Mesothelial cell of epicardium (in vitro differentiated cells): Measurements from ENCODE around the gene AJM1. TPM values are rescaled to one million over a fixed set of nuclear protein-coding genes. Genes with fewer than 3 reads are reported as not detected.
A peak's percentile ranks its signal among the peaks of the same experiment; 100 is the strongest.

Experiments
- DNase-seq, 2 experiments: peaks; one replicate each; pipeline ENCODE4 v3.0.0; 2021; ENCODE audit warnings: low spot score in 2 of 2; ENCODE audit not compliant: unreplicated experiment in 2 of 2
- H3K27ac Mint-ChIP-seq: 2 replicates; pipeline ENCODE4 v1.8.0; 2021; ENCODE audit warnings: mixed read lengths
- H3K27me3 Mint-ChIP-seq: 2 replicates; pipeline ENCODE4 v1.8.0; 2021; ENCODE audit warnings: low read depth, mixed read lengths
- H3K36me3 Mint-ChIP-seq: 2 replicates; pipeline ENCODE4 v1.8.0; 2021; ENCODE audit warnings: mixed read lengths
- H3K4me1 Mint-ChIP-seq: 2 replicates; pipeline ENCODE4 v1.8.0; 2021; ENCODE audit warnings: mixed read lengths
- H3K4me3 Mint-ChIP-seq: 2 replicates; pipeline ENCODE4 v1.8.0; 2021; ENCODE audit warnings: mild to moderate bottlenecking, moderate library complexity, mixed read lengths
- H3K9me3 Mint-ChIP-seq: 2 replicates; pipeline ENCODE4 v1.8.0; 2021; ENCODE audit warnings: mixed read lengths
- total RNA-seq: library from RNA; stranded (reverse); gene quantifications from 3 replicates; pipeline ENCODE4 v1.2.1, GENCODE V29; 2021
- TF ChIP-seq, protein P1 (sequence below): fragments of 200-600 bp; sonication (generic); IDR thresholded peaks from one replicate; pipeline ENCODE4 v1.5.0; 2021; ENCODE audit warnings: antibody characterized with exemption; ENCODE audit not compliant: unreplicated experiment

Gene AJM1
- total RNA-seq, 1 donor from 2014 or later = 3.6 TPM

GRCh38 chr9:136847088-136847825, 5.0 kb downstream of the AJM1 start:
- peaks cover 16% of the 10 kb centered on the region for H3K27me3 Mint-ChIP-seq
- no peaks in the 10 kb centered on the region for H3K9me3 Mint-ChIP-seq
- H3K4me3 Mint-ChIP-seq = peak overlapping the region; percentile 94
- TF ChIP-seq, protein P1, sequence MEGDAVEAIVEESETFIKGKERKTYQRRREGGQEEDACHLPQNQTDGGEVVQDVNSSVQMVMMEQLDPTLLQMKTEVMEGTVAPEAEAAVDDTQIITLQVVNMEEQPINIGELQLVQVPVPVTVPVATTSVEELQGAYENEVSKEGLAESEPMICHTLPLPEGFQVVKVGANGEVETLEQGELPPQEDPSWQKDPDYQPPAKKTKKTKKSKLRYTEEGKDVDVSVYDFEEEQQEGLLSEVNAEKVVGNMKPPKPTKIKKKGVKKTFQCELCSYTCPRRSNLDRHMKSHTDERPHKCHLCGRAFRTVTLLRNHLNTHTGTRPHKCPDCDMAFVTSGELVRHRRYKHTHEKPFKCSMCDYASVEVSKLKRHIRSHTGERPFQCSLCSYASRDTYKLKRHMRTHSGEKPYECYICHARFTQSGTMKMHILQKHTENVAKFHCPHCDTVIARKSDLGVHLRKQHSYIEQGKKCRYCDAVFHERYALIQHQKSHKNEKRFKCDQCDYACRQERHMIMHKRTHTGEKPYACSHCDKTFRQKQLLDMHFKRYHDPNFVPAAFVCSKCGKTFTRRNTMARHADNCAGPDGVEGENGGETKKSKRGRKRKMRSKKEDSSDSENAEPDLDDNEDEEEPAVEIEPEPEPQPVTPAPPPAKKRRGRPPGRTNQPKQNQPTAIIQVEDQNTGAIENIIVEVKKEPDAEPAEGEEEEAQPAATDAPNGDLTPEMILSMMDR = no peak
- H3K36me3 Mint-ChIP-seq = peaks cover 2% of the 10 kb centered on the region
- peak in 1 of 2 experiments; percentile 66 for DNase-seq
- peaks cover 9% of the 10 kb centered on the region for H3K4me1 Mint-ChIP-seq
- peak overlapping the region; percentile 91 for H3K27ac Mint-ChIP-seq

GRCh38 chr9:136847826-136848392, 5.6 kb downstream of the AJM1 start:
- peaks cover 7% of the 10 kb centered on the region for H3K4me1 Mint-ChIP-seq
- peak overlapping the region; percentile 91 for H3K27ac Mint-ChIP-seq
- no peaks in the 10 kb centered on the region for H3K9me3 Mint-ChIP-seq
- TF ChIP-seq, protein P1 = no peak
- H3K27me3 Mint-ChIP-seq = peaks cover 16% of the 10 kb centered on the region
- DNase-seq = peak in 1 of 2 experiments; percentile 81
- peak overlapping the region; percentile 94 for H3K4me3 Mint-ChIP-seq
- H3K36me3 Mint-ChIP-seq = peaks cover 2% of the 10 kb centered on the region

DNA sequence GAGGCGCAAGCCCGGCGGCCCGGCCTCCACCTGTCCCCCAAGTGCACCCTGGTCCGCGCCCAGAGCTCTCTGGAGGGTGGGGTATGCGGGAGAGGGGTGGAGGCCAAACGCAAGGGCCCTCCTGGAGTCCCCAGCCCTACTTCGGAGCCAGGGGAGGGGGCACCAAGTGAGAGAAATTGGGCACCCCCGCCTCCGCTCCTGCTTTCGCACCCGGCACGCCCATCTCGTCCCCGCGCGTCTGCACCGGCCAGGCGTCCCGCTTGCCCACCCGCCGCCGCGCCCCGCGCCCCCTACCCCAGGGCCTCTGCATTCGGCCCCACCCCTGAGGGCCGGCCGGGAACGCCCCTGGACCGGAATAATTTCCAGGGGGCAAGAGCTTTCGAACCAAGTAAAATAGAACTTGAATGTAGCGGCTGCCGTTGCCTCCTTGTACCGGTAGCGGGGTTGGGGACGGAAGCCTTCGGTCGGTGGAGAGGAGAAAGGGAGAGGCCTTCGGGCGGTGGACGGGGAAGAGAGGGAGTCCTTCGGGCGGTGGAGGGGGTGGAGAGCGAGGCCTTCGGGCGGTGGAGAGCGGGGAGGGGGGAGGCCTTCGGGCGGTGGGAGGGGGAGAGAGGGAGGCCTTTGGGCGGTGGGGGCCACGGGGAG, 6.2 kb downstream of the AJM1 start:
- DNase-seq = peak in 1 of 2 experiments; percentile 64
- TF ChIP-seq, protein P1 = no peak
- Mint-ChIP-seq H3K27ac (peak overlapping the region; percentile 94), H3K27me3 (peaks cover 16% of the 10 kb centered on the region), H3K36me3 (peaks cover 2% of the 10 kb centered on the region), H3K4me1 (peaks cover 7% of the 10 kb centered on the region), H3K9me3 (no peaks in the 10 kb centered on the region), H3K4me3 (peak overlapping the region; percentile 94)

GRCh38 chr9:136849038-136849959, 7.0 kb downstream of the AJM1 start, which contains the start of gene PHPT1:
TSS of gene PHPT1 (plus strand) at chr9:136849409. CDS start at chr9:136849431, 22 bp downstream.
- peaks cover 16% of the 10 kb centered on the region for H3K27me3 Mint-ChIP-seq
- no peaks in the 10 kb centered on the region for H3K9me3 Mint-ChIP-seq
- H3K36me3 Mint-ChIP-seq = peaks cover 2% of the 10 kb centered on the region
- TF ChIP-seq, protein P1 = no peak
- H3K27ac Mint-ChIP-seq = peak within 1 kb of the TSS; percentile 96
- peak; percentile 98 to 99 for DNase-seq
- peaks cover 7% of the 10 kb centered on the region for H3K4me1 Mint-ChIP-seq
- H3K4me3 Mint-ChIP-seq = peak within 1 kb of the TSS; percentile 94
